ENCODE measurements around the gene FRY. TPM values are rescaled to one million over a fixed set of nuclear protein-coding genes. Genes with fewer than 3 reads are reported as not detected.

FRY gene
- total RNA-seq, 1 donor from 2014 or later: 2.4 TPM

DNA sequence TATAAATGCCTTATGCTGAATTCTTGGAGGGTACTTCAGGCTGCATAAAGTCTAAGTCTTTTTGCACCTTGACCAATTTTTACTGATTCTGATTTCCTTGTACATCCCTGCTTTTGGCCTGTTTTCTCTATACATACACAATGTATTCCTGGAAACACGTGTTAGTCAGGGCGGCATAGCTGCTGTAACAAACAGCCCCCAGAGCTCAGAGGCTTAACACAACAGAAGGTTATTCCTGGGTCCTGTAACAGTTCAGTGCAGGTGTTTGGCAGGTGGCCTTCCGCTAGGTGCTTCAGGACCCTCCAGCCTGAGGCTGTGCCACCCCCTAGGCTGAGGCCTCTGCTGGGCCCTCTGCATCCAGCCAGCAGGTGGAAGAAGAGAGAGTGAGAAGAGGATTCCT is 200.7 kb downstream of the FRY start:
- Mint-ChIP-seq H3K4me3 (no peak overlapping the region), H3K27me3 (ENCODE audit: insufficient read depth) (no peaks in the 10 kb centered on the region), H3K9me3 (no peaks in the 10 kb centered on the region), H3K27ac (no peak overlapping the region), H3K4me1 (ENCODE audit: low read depth) (peaks cover 5% of the 10 kb centered on the region), H3K36me3 (ENCODE audit: low read depth) (peaks cover 10% of the 10 kb centered on the region)
- intact Hi-C loops (cut with micrococcal nuclease): no loop called here
- DNase-seq (ENCODE audit: low spot score): no peak

GRCh38 chr13:32233062-32233461 is 201.5 kb downstream of the FRY start:
- DNase-seq (ENCODE audit: low spot score): no peak
- Mint-ChIP-seq H3K36me3 (ENCODE audit: low read depth) (peaks cover 10% of the 10 kb centered on the region), H3K4me3 (no peak overlapping the region), H3K9me3 (no peaks in the 10 kb centered on the region), H3K27ac (no peak overlapping the region), H3K27me3 (ENCODE audit: insufficient read depth) (no peaks in the 10 kb centered on the region), H3K4me1 (ENCODE audit: low read depth) (peaks cover 5% of the 10 kb centered on the region)
- intact Hi-C loops (cut with micrococcal nuclease): no loop called here

- H3K36me3 Mint-ChIP-seq (ENCODE audit: low read depth): peaks cover 14% of the 10 kb centered on the region
- peaks cover 5% of the 10 kb centered on the region for H3K4me1 Mint-ChIP-seq (ENCODE audit: low read depth)
- H3K27ac Mint-ChIP-seq: no peak overlapping the region
- no peak for DNase-seq (ENCODE audit: low spot score)
- no peaks in the 10 kb centered on the region for H3K9me3 Mint-ChIP-seq
- H3K4me3 Mint-ChIP-seq: no peak overlapping the region
- no peaks in the 10 kb centered on the region for H3K27me3 Mint-ChIP-seq (ENCODE audit: insufficient read depth)
- intact Hi-C loops (cut with micrococcal nuclease): no loop called here
Observed at GRCh38 chr13:32234914-32235313, 203.3 kb downstream of the FRY start.

DNA sequence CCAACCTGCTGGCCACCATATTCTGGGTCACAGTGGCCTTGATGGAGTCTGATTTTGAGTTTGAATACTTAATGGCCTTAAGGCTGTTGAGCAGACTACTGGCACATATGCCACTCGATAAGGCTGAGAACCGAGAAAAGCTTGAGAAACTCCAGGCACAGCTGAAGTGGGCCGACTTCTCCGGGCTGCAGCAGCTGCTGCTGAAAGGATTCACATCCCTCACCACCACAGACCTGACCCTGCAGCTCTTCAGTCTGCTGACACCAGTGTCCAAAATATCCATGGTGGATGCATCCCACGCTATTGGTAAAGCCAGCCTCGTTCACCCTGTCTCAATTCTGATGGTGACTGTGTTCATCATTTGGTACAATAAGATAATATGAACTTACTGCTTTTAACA is 206.1 kb downstream of the FRY start:
- Mint-ChIP-seq H3K27me3 (ENCODE audit: insufficient read depth) (peaks cover 2% of the 10 kb centered on the region), H3K4me1 (ENCODE audit: low read depth) (peaks cover 5% of the 10 kb centered on the region), H3K36me3 (ENCODE audit: low read depth) (peaks cover 11% of the 10 kb centered on the region), H3K27ac (no peak overlapping the region), H3K9me3 (no peaks in the 10 kb centered on the region), H3K4me3 (no peak overlapping the region)
- intact Hi-C loops (cut with micrococcal nuclease): no loop called here
- no peak for DNase-seq (ENCODE audit: low spot score)

- no peak for DNase-seq (ENCODE audit: low spot score)
- H3K27ac Mint-ChIP-seq: no peak overlapping the region
- peaks cover 2% of the 10 kb centered on the region for H3K27me3 Mint-ChIP-seq (ENCODE audit: insufficient read depth)
- intact Hi-C loops (cut with micrococcal nuclease): no loop called here
- no peaks in the 10 kb centered on the region for H3K4me1 Mint-ChIP-seq (ENCODE audit: low read depth)
- peaks cover 5% of the 10 kb centered on the region for H3K36me3 Mint-ChIP-seq (ENCODE audit: low read depth)
- H3K4me3 Mint-ChIP-seq: no peak overlapping the region
- no peaks in the 10 kb centered on the region for H3K9me3 Mint-ChIP-seq
Observed at GRCh38 chr13:32243695-32244094, 212.1 kb downstream of the FRY start.

- peaks cover 2% of the 10 kb centered on the region for H3K36me3 Mint-ChIP-seq (ENCODE audit: low read depth)
Observed at GRCh38 chr13:32245555-32245954, 214.0 kb downstream of the FRY start.

DNA sequence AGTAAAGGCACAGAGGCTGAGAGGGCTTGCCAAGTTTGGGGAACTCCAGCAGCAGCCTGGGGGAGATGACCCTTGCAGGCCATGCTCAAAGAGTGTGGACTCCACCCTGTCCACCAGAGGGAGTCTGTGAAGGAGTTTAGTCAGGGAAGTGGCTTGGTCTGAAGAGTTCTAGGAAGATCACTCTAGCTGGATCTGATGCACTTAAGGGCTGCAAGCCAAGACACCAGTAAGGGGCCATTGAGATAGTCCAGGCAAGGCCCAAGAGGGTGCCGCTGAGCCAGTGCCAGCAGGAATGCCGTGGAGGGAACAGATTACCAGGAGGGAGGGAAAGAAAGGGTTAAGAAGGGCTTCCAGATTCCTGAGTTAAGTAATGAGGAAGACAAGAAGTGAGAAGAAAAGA is 214.9 kb downstream of the FRY start:
- Mint-ChIP-seq H3K27me3 (ENCODE audit: insufficient read depth) (peaks cover 2% of the 10 kb centered on the region), H3K9me3 (no peaks in the 10 kb centered on the region), H3K4me1 (ENCODE audit: low read depth) (no peaks in the 10 kb centered on the region), H3K36me3 (ENCODE audit: low read depth) (peaks cover 2% of the 10 kb centered on the region), H3K4me3 (no peak overlapping the region), H3K27ac (no peak overlapping the region)
- intact Hi-C loops (cut with micrococcal nuclease): loop anchor here (1.0 to 2.0 kb wide), 3 partner anchors 54 to 336 kb away; no protein-coding TSS in a partner anchor
- no peak for DNase-seq (ENCODE audit: low spot score)

More at GRCh38 chr13:32245555-32245954, 214.0 kb downstream of the FRY start:
- peaks cover 2% of the 10 kb centered on the region for H3K27me3 Mint-ChIP-seq (ENCODE audit: insufficient read depth)
- H3K9me3 Mint-ChIP-seq: no peaks in the 10 kb centered on the region
- intact Hi-C loops (cut with micrococcal nuclease): no loop called here
- H3K4me3 Mint-ChIP-seq: no peak overlapping the region
- no peak for DNase-seq (ENCODE audit: low spot score)
- H3K4me1 Mint-ChIP-seq (ENCODE audit: low read depth): no peaks in the 10 kb centered on the region
- no peak overlapping the region for H3K27ac Mint-ChIP-seq

- Mint-ChIP-seq H3K27me3 (ENCODE audit: insufficient read depth) (no peaks in the 10 kb centered on the region), H3K36me3 (ENCODE audit: low read depth) (peaks cover 2% of the 10 kb centered on the region), H3K27ac (no peak overlapping the region), H3K4me1 (ENCODE audit: low read depth) (no peaks in the 10 kb centered on the region), H3K4me3 (no peak overlapping the region), H3K9me3 (no peaks in the 10 kb centered on the region)
- DNase-seq (ENCODE audit: low spot score): no peak
- intact Hi-C loops (cut with micrococcal nuclease): loop anchor here (2.0 kb wide), 1 partner anchor 53 kb away; no protein-coding TSS in a partner anchor
Observed at GRCh38 chr13:32247887-32248286, 216.3 kb downstream of the FRY start.

GRCh38 chr13:32248801-32249200 is 217.2 kb downstream of the FRY start:
- Mint-ChIP-seq H3K9me3 (no peaks in the 10 kb centered on the region), H3K4me1 (ENCODE audit: low read depth) (no peaks in the 10 kb centered on the region), H3K27me3 (ENCODE audit: insufficient read depth) (no peaks in the 10 kb centered on the region), H3K4me3 (no peak overlapping the region), H3K36me3 (ENCODE audit: low read depth) (peaks cover 2% of the 10 kb centered on the region), H3K27ac (no peak overlapping the region)
- intact Hi-C loops (cut with micrococcal nuclease): no loop called here
- no peak for DNase-seq (ENCODE audit: low spot score)

- no peak overlapping the region for H3K27ac Mint-ChIP-seq
- DNase-seq (ENCODE audit: low spot score): no peak
- H3K4me1 Mint-ChIP-seq (ENCODE audit: low read depth): no peaks in the 10 kb centered on the region
- H3K4me3 Mint-ChIP-seq: no peak overlapping the region
- no peaks in the 10 kb centered on the region for H3K9me3 Mint-ChIP-seq
- no peaks in the 10 kb centered on the region for H3K27me3 Mint-ChIP-seq (ENCODE audit: insufficient read depth)
- intact Hi-C loops (cut with micrococcal nuclease): no loop called here
- H3K36me3 Mint-ChIP-seq (ENCODE audit: low read depth): peaks cover under 1% of the 10 kb centered on the region
Observed at GRCh38 chr13:32252812-32253438, 221.4 kb downstream of the FRY start.

GRCh38 chr13:32253911-32254399 is 222.4 kb downstream of the FRY start:
- H3K27me3 Mint-ChIP-seq (ENCODE audit: insufficient read depth): no peaks in the 10 kb centered on the region
- no peaks in the 10 kb centered on the region for H3K4me1 Mint-ChIP-seq (ENCODE audit: low read depth)
- intact Hi-C loops (cut with micrococcal nuclease): no loop called here

DNA sequence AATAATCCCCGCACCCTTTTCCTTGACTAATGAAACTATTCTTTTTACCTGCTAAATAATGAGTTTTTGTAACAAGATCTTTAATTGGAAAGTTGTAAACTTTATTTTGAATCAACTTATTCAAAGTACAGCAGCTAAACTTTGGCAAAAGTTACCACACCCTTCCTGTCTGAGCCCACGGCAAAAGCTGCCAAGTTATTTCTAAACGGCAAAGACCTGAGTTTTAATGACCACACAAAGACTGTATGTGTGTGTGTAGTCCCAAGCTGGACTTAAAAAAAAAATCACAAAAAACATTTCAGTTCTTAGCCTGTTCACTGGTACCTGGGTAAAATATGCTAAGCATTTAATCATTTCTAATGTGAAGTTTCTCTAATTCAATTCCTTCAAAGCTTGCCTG is 222.8 kb downstream of the FRY start:
- Mint-ChIP-seq H3K9me3 (no peaks in the 10 kb centered on the region), H3K27ac (no peak overlapping the region), H3K4me3 (no peak overlapping the region), H3K27me3 (ENCODE audit: insufficient read depth) (no peaks in the 10 kb centered on the region), H3K4me1 (ENCODE audit: low read depth) (no peaks in the 10 kb centered on the region), H3K36me3 (ENCODE audit: low read depth) (peaks cover 2% of the 10 kb centered on the region)
- no peak for DNase-seq (ENCODE audit: low spot score)
- intact Hi-C loops (cut with micrococcal nuclease): no loop called here

More at GRCh38 chr13:32253911-32254399, 222.4 kb downstream of the FRY start:
- no peak for DNase-seq (ENCODE audit: low spot score)
- Mint-ChIP-seq H3K27ac (no peak overlapping the region), H3K9me3 (no peaks in the 10 kb centered on the region), H3K4me3 (no peak overlapping the region), H3K36me3 (ENCODE audit: low read depth) (peaks cover 2% of the 10 kb centered on the region)

GRCh38 chr13:32254916-32255723 is 223.5 kb downstream of the FRY start:
- intact Hi-C loops (cut with micrococcal nuclease): no loop called here
- DNase-seq (ENCODE audit: low spot score): no peak
- Mint-ChIP-seq H3K36me3 (ENCODE audit: low read depth) (peaks cover 2% of the 10 kb centered on the region), H3K4me1 (ENCODE audit: low read depth) (no peaks in the 10 kb centered on the region), H3K27ac (no peak overlapping the region), H3K9me3 (no peaks in the 10 kb centered on the region), H3K27me3 (ENCODE audit: insufficient read depth) (no peaks in the 10 kb centered on the region), H3K4me3 (no peak overlapping the region)
